SU-DHL-6 (cell line): ENCODE data around the gene LVRN.

Source experiments
- H2AFZ ChIP-seq: fragments of 200-600 bp; sonication (generic); 2 replicates; pipeline ENCODE4 v1.6.1; 2014; ENCODE audit warnings: low read depth, mild to moderate bottlenecking, moderate library complexity, mixed read lengths, antibody characterized with exemption, low read length; ENCODE audit not compliant: severe bottlenecking
- H3F3A ChIP-seq: fragments of 200-600 bp; shearing (Covaris generic); 2 replicates; pipeline ENCODE4 v1.6.0; 2016; ENCODE audit warnings: antibody characterized with exemption, mild to moderate bottlenecking; ENCODE audit not compliant: insufficient read depth
- H3K27ac ChIP-seq: fragments of 200-600 bp; sonication (generic); 2 replicates; pipeline ENCODE4 v1.5.1; 2016; ENCODE audit warnings: low read depth, mild to moderate bottlenecking, low read length, moderate library complexity, mixed read lengths
- H3K27me3 ChIP-seq: fragments of 200-600 bp; sonication (generic), shearing (Covaris generic); 2 replicates; pipeline ENCODE4 v1.6.0; 2014; ENCODE audit warnings: mild to moderate bottlenecking, low read length
- H3K36me3 ChIP-seq: fragments of 200-600 bp; sonication (generic); 2 replicates; pipeline ENCODE4 v1.6.1; 2014; ENCODE audit warnings: mild to moderate bottlenecking, low read length, mixed read lengths
- H3K4me2 ChIP-seq: fragments of 300-600, 200-600 bp; shearing (Covaris generic), sonication (generic); 2 replicates; pipeline ENCODE4 v1.6.0; 2014; ENCODE audit warnings: low read length, low read depth, mild to moderate bottlenecking; ENCODE audit not compliant: poor library complexity, severe bottlenecking
- H3K4me3 ChIP-seq: fragments of 200-600 bp; sonication (generic); 2 replicates; pipeline ENCODE4 v1.5.1; 2014; ENCODE audit warnings: antibody characterized with exemption, low read length, mild to moderate bottlenecking, mixed read lengths; ENCODE audit not compliant: insufficient read depth, poor library complexity, severe bottlenecking
- H3K79me2 ChIP-seq: fragments of 200-600 bp; sonication (generic); 2 replicates; pipeline ENCODE4 v1.6.1; 2014; ENCODE audit warnings: mild to moderate bottlenecking, low read length, moderate library complexity; ENCODE audit not compliant: insufficient read depth
- H3K9ac ChIP-seq: fragments of 200-600 bp; sonication (generic); 2 replicates; pipeline ENCODE4 v1.7.0; 2014; ENCODE audit warnings: mild to moderate bottlenecking, low read length
- H3K9me2 ChIP-seq: fragments of 200-600 bp; sonication (generic); replicated peaks from 2 replicates; pipeline ENCODE4 v1.6.1; 2014; ENCODE audit warnings: low read length; ENCODE audit not compliant: insufficient read depth
- H3K9me3 ChIP-seq: fragments of 200-600 bp; sonication (generic); 2 replicates; pipeline ENCODE4 v1.6.1; 2014; ENCODE audit warnings: low read length, mixed read lengths; ENCODE audit not compliant: insufficient read depth
- H4K20me1 ChIP-seq: fragments of 200-600 bp; sonication (generic); 2 replicates; pipeline ENCODE4 v1.6.1; 2014; ENCODE audit warnings: low read depth, mild to moderate bottlenecking, antibody characterized with exemption, low read length, moderate library complexity, mixed read lengths
- EZH2phosphoT487 ChIP-seq: fragments of 200-600 bp; sonication (generic), shearing (Covaris generic); conservative IDR thresholded peaks from 2 replicates; pipeline ENCODE4 v1.6.1; 2018; ENCODE audit warnings: mild to moderate bottlenecking, antibody characterized with exemption, low read length, moderate library complexity, mixed read lengths
- TF ChIP-seq, protein P1 (sequence below): fragments of 200-600 bp; sonication (generic); IDR thresholded peaks from one replicate; pipeline ENCODE4 v1.5.1; 2017; ENCODE audit warnings: antibody characterized with exemption, mild to moderate bottlenecking, low read length, moderate library complexity; ENCODE audit not compliant: insufficient read depth, poor library complexity, severe bottlenecking

The LVRN gene

DNA sequence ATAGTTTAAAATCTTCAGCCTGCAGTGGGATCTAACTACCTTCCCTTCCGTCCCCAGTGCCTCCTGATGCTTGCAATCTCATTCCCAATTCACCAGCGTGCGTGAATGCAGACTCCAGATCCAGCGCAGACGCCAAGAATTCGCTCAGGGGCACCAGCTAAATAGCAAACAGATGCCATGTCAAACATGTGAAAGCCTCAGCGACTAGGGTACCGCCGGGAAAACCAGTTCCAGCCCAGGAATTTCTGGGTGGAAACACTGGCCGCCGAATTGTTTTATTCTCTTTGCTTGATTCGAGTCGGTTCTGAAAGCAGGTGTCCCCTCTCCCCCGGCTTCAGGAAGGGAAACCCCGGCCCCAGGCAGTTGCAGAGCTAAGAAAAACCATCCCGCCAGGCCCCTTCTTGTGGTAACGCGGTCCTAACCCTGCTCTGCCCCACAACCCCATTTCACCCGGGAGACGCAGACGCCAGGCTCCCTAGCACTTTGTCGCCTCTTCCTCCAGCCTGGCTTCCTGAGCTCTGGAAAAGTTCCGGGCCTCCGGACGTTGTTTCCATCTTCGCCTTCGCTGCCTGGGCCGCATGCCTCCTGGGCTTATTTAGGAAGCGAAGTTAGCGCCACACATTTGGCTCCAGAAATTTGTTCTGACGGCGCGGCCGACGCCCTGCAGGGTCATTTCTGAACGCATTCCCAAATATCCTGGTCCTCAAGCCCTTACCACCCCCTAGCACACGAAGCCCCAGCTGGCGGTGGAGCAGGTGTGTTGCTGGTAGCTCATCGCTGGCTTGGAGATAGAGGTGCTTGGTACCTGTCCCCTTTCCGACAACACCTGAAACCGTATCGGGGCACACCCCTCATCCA is 665 bp upstream of the LVRN start:
- no peak overlapping the region for H3K4me3 ChIP-seq
- no peak overlapping the region for H2AFZ ChIP-seq
- H3K9me2 ChIP-seq = no peaks in the 10 kb centered on the region
- H3K27me3 ChIP-seq = no peaks in the 10 kb centered on the region
- no peak overlapping the region for H3K9ac ChIP-seq
- H3K4me2 ChIP-seq = no peak overlapping the region
- no peak overlapping the region for H3K27ac ChIP-seq
- no peaks in the 10 kb centered on the region for H3F3A ChIP-seq
- no peaks in the 10 kb centered on the region for H3K36me3 ChIP-seq
- no peaks in the 10 kb centered on the region for H3K79me2 ChIP-seq
- no peak for TF ChIP-seq EZH2phosphoT487
- TF ChIP-seq, protein P1, sequence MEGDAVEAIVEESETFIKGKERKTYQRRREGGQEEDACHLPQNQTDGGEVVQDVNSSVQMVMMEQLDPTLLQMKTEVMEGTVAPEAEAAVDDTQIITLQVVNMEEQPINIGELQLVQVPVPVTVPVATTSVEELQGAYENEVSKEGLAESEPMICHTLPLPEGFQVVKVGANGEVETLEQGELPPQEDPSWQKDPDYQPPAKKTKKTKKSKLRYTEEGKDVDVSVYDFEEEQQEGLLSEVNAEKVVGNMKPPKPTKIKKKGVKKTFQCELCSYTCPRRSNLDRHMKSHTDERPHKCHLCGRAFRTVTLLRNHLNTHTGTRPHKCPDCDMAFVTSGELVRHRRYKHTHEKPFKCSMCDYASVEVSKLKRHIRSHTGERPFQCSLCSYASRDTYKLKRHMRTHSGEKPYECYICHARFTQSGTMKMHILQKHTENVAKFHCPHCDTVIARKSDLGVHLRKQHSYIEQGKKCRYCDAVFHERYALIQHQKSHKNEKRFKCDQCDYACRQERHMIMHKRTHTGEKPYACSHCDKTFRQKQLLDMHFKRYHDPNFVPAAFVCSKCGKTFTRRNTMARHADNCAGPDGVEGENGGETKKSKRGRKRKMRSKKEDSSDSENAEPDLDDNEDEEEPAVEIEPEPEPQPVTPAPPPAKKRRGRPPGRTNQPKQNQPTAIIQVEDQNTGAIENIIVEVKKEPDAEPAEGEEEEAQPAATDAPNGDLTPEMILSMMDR = no peak
- no peaks in the 10 kb centered on the region for H4K20me1 ChIP-seq
- H3K9me3 ChIP-seq = no peaks in the 10 kb centered on the region

DNA sequence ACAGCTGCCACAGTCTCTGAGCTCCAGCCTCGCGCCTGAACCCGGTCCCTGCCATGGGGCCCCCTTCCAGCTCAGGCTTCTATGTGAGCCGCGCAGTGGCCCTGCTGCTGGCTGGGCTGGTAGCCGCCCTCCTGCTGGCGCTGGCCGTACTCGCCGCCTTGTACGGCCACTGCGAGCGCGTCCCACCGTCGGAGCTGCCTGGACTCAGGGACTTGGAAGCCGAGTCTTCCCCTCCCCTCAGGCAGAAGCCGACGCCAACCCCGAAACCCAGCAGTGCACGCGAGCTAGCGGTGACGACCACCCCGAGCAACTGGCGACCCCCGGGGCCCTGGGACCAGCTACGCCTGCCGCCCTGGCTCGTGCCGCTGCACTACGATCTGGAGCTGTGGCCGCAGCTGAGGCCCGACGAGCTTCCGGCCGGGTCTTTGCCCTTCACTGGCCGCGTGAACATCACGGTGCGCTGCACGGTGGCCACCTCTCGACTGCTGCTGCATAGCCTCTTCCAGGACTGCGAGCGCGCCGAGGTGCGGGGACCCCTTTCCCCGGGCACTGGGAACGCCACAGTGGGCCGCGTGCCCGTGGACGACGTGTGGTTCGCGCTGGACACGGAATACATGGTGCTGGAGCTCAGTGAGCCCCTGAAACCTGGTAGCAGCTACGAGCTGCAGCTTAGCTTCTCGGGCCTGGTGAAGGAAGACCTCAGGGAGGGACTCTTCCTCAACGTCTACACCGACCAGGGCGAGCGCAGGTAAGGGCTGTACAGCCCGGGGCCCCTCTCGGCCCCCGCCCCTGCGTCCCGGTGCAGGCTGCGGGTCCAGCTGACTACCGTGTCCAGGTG is 509 bp downstream of the LVRN start:
- no peak overlapping the region for H3K27ac ChIP-seq
- no peak overlapping the region for H3K4me3 ChIP-seq
- H3K79me2 ChIP-seq = no peaks in the 10 kb centered on the region
- H3K4me2 ChIP-seq = no peak overlapping the region
- H3F3A ChIP-seq = no peaks in the 10 kb centered on the region
- no peak overlapping the region for H2AFZ ChIP-seq
- no peaks in the 10 kb centered on the region for H3K27me3 ChIP-seq
- no peak for TF ChIP-seq EZH2phosphoT487
- TF ChIP-seq, protein P1 = no peak
- no peaks in the 10 kb centered on the region for H4K20me1 ChIP-seq
- no peak overlapping the region for H3K9ac ChIP-seq
- no peaks in the 10 kb centered on the region for H3K36me3 ChIP-seq
- no peaks in the 10 kb centered on the region for H3K9me3 ChIP-seq
- H3K9me2 ChIP-seq = no peaks in the 10 kb centered on the region

DNA sequence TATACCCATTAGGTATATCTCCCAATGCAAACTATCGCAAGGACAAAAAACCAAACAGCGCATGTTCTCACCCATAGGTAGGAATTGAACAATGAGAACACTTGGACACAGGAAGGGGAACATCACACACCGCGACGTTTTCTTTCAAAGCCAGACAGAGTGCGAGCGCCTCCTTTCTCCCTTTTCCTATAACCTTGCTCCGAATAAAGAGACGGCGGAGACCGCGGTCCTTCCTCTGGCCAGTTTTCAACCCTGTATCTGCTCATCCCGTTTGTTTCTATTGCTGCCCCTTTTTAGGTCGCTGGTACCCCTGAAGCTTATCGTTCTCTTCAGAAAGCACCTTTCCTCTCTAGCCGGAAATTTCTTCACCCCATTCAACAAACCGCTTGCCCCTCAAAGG is 1.3 kb downstream of the LVRN start:
- no peaks in the 10 kb centered on the region for H3K79me2 ChIP-seq
- H3F3A ChIP-seq = no peaks in the 10 kb centered on the region
- TF ChIP-seq, protein P1 = no peak
- no peak for TF ChIP-seq EZH2phosphoT487
- no peaks in the 10 kb centered on the region for H3K27me3 ChIP-seq
- no peaks in the 10 kb centered on the region for H3K9me2 ChIP-seq
- H3K4me3 ChIP-seq = no peak overlapping the region
- no peaks in the 10 kb centered on the region for H3K9me3 ChIP-seq
- H3K4me2 ChIP-seq = no peak overlapping the region
- H3K27ac ChIP-seq = no peak overlapping the region
- no peaks in the 10 kb centered on the region for H4K20me1 ChIP-seq
- H3K36me3 ChIP-seq = no peaks in the 10 kb centered on the region
- H2AFZ ChIP-seq = no peak overlapping the region
- no peak overlapping the region for H3K9ac ChIP-seq
